GM23338 (cell line): ENCODE results near the gene PLEKHA8. TPM values are rescaled to one million over a fixed set of nuclear protein-coding genes. Genes with fewer than 3 reads are reported as not detected.

Experiments
- ATAC-seq: fragments of 200-7000 bp; cut with Tn5 transposase; 3 replicates; pipeline ENCODE4 v1.9.1; 2020
- DNase-seq: peaks from one replicate; pipeline ENCODE4 v3.0.0-alpha.2; 2015; ENCODE audit warnings: low spot score
- H2AFZ ChIP-seq: fragments of 200-600 bp; sonication (generic); 2 replicates; pipeline ENCODE4 v1.8.0; 2016; ENCODE audit warnings: antibody characterized with exemption, mild to moderate bottlenecking, moderate library complexity
- H3F3A ChIP-seq: fragments of 200-600 bp; sonication (generic); replicated peaks from 2 replicates; pipeline ENCODE4 v1.8.0; 2017; ENCODE audit warnings: antibody characterized with exemption, mixed run types, low read depth
- H3K27ac ChIP-seq: fragments of 200-600 bp; sonication (generic); 2 replicates; pipeline ENCODE4 v1.6.1; 2016; ENCODE audit warnings: low read depth
- H3K27me3 ChIP-seq: fragments of 200-600 bp; sonication (generic); 2 replicates; pipeline ENCODE4 v1.8.0; 2016; ENCODE audit warnings: mild to moderate bottlenecking, mixed run types, moderate library complexity; ENCODE audit not compliant: insufficient read depth
- H3K36me3 ChIP-seq: fragments of 200-600 bp; sonication (generic); 2 replicates; pipeline ENCODE4 v1.8.0; 2016; ENCODE audit warnings: mild to moderate bottlenecking; ENCODE audit not compliant: insufficient read depth
- H3K4me1 ChIP-seq: fragments of 200-600 bp; sonication (generic); 2 replicates; pipeline ENCODE4 v1.8.0; 2016; ENCODE audit warnings: mild to moderate bottlenecking, moderate library complexity; ENCODE audit not compliant: insufficient read depth
- H3K4me2 ChIP-seq: fragments of 200-600 bp; sonication (generic); 2 replicates; pipeline ENCODE4 v1.7.1; 2017; ENCODE audit warnings: mixed run types
- H3K4me3 ChIP-seq: fragments of 200-600 bp; sonication (generic); 2 replicates; pipeline ENCODE4 v1.6.1; 2016; ENCODE audit warnings: mixed run types
- H3K79me2 ChIP-seq: fragments of 200-600 bp; sonication (generic); replicated peaks from 2 replicates; pipeline ENCODE4 v1.8.0; 2017; ENCODE audit warnings: mild to moderate bottlenecking; ENCODE audit not compliant: insufficient read depth
- H3K9me2 ChIP-seq: fragments of 200-600 bp; sonication (generic); 2 replicates; pipeline ENCODE4 v1.8.0; 2017; ENCODE audit not compliant: insufficient read depth
- H4K20me1 ChIP-seq: fragments of 200-600 bp; sonication (generic); replicated peaks from 2 replicates; pipeline ENCODE4 v1.8.0; 2017; ENCODE audit warnings: mild to moderate bottlenecking; ENCODE audit not compliant: insufficient read depth
- H3K27ac Mint-ChIP-seq: 2 replicates; pipeline ENCODE4 v1.8.0; 2020; ENCODE audit warnings: inconsistent platforms, mild to moderate bottlenecking, moderate library complexity, mixed read lengths
- H3K27me3 Mint-ChIP-seq: 3 replicates; pipeline ENCODE4 v1.8.0; 2022; ENCODE audit warnings: low read depth, mild to moderate bottlenecking, moderate library complexity, mixed read lengths, inconsistent platforms; ENCODE audit not compliant: insufficient read depth, poor library complexity
- H3K36me3 Mint-ChIP-seq: 3 replicates; pipeline ENCODE4 v1.8.0; 2021; ENCODE audit warnings: low read depth, mild to moderate bottlenecking, inconsistent platforms, moderate library complexity, mixed read lengths
- H3K4me1 Mint-ChIP-seq: 3 replicates; pipeline ENCODE4 v1.8.0; 2020; ENCODE audit warnings: mild to moderate bottlenecking, inconsistent platforms, mixed read lengths
- H3K4me3 Mint-ChIP-seq: 3 replicates; pipeline ENCODE4 v1.8.0; 2021; ENCODE audit warnings: moderate library complexity, mild to moderate bottlenecking, inconsistent platforms, mixed read lengths
- H3K9me3 Mint-ChIP-seq: 3 replicates; pipeline ENCODE4 v1.8.0; 2020; ENCODE audit warnings: moderate library complexity, mild to moderate bottlenecking, inconsistent platforms, mixed read lengths
- CREB1 ChIP-seq: fragments of 250-450 bp; sonication (Bioruptor Pico); IDR thresholded peaks from 2 replicates; pipeline ENCODE4 v1.5.0; 2020; ENCODE audit warnings: low read depth, mild to moderate bottlenecking, moderate library complexity
- EZH2 ChIP-seq: fragments of 200-600 bp; sonication (generic); IDR thresholded peaks from one replicate; pipeline ENCODE4 v1.8.0; 2017; ENCODE audit warnings: antibody characterized with exemption, mild to moderate bottlenecking, low read depth; ENCODE audit not compliant: unreplicated experiment
- EZH2phosphoT487 ChIP-seq: fragments of 200-600 bp; sonication (generic); IDR thresholded peaks from one replicate; pipeline ENCODE4 v1.8.1; 2018; ENCODE audit warnings: antibody characterized with exemption; ENCODE audit not compliant: unreplicated experiment
- JUNB ChIP-seq: IDR thresholded peaks from one replicate; pipeline ENCODE4 v1.6.1; 2016; ENCODE audit warnings: antibody characterized with exemption; ENCODE audit not compliant: unreplicated experiment
- NANOG ChIP-seq: IDR thresholded peaks from 2 replicates; pipeline ENCODE4 v1.6.1; 2016; ENCODE audit warnings: antibody characterized with exemption, borderline replicate concordance
- POLR2AphosphoS5 ChIP-seq: IDR thresholded peaks from 2 replicates; pipeline ENCODE4 v1.6.1; 2016; ENCODE audit warnings: antibody characterized with exemption, low read depth
- STAT1 ChIP-seq: IDR thresholded peaks from one replicate; pipeline ENCODE4 v1.6.1; 2016; ENCODE audit warnings: antibody characterized with exemption; ENCODE audit not compliant: unreplicated experiment
- ZNF114 ChIP-seq: fragments of 250-450 bp; sonication (Bioruptor Pico); IDR thresholded peaks from 2 replicates; pipeline ENCODE4 v1.5.0; 2020; ENCODE audit warnings: mild to moderate bottlenecking, moderate library complexity
- ZNF331 ChIP-seq: fragments of 250-450 bp; sonication (Bioruptor Pico); IDR thresholded peaks from 2 replicates; pipeline ENCODE4 v1.5.0; 2020; ENCODE audit warnings: low read depth, mild to moderate bottlenecking, moderate library complexity
- polyA plus RNA-seq: library from polyadenylated mRNA; unstranded; fragments of >200 nt; fragmentation: Nextera tagmentation; extraction: Ambion mirVana; gene quantifications from 2 replicates; pipeline ENCODE4 v1.2.1, GENCODE V29; 2016
- total RNA-seq: library from RNA; depleted of rRNA; stranded (reverse); fragments of >200 nt; shearing (Covaris generic); gene quantifications from 2 replicates; pipeline ENCODE4 v1.2.3, GENCODE V29; 2014
- TF ChIP-seq, protein P1 (sequence below), 2 experiments: fragments of 200-600 bp in 1 of 2; sonication (generic) in 1 of 2; conservative IDR thresholded peaks; 2 replicates each; pipeline versions ENCODE4 v1.5.1 to v1.6.1; 2016 to 2017; ENCODE audit warnings: antibody characterized with exemption in 2 of 2, low read depth in 2 of 2, mild to moderate bottlenecking in 2 of 2, moderate library complexity in 1 of 2

The PLEKHA8 gene
- total and polyA plus RNA-seq, 2 experiments from 2014 or later = 11.6 to 44.9 TPM

GRCh38 chr7:30164567-30164966 lies 136.4 kb downstream of the PLEKHA8 start (continued):
- TF ChIP-seq, protein P1, sequence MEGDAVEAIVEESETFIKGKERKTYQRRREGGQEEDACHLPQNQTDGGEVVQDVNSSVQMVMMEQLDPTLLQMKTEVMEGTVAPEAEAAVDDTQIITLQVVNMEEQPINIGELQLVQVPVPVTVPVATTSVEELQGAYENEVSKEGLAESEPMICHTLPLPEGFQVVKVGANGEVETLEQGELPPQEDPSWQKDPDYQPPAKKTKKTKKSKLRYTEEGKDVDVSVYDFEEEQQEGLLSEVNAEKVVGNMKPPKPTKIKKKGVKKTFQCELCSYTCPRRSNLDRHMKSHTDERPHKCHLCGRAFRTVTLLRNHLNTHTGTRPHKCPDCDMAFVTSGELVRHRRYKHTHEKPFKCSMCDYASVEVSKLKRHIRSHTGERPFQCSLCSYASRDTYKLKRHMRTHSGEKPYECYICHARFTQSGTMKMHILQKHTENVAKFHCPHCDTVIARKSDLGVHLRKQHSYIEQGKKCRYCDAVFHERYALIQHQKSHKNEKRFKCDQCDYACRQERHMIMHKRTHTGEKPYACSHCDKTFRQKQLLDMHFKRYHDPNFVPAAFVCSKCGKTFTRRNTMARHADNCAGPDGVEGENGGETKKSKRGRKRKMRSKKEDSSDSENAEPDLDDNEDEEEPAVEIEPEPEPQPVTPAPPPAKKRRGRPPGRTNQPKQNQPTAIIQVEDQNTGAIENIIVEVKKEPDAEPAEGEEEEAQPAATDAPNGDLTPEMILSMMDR (conservative IDR thresholded peaks at IDR 0.05; ENCODE audit: low read depth in 2 of 2) = peak; percentile 78 to 84
- TF ChIP-seq EZH2 = no peak
- no peak for TF ChIP-seq EZH2phosphoT487

- no peak overlapping the region for H3K27ac Mint-ChIP-seq
- H3K9me2 ChIP-seq = no peaks in the 10 kb centered on the region
- 0 out of 2 replicates have a peak, but pooled peaks cover 9% of the 10 kb centered on the region for H3K27me3 ChIP-seq
- H3K79me2 ChIP-seq = no peaks in the 10 kb centered on the region
- no peak overlapping the region for H2AFZ ChIP-seq
- H3K4me2 ChIP-seq = no peak overlapping the region
- ATAC-seq = no peak
- peaks cover 23% of the 10 kb centered on the region for H3K27me3 Mint-ChIP-seq
- H3K36me3 ChIP-seq = no peaks in the 10 kb centered on the region; the same call in 1 of the 2 replicates
- H3F3A ChIP-seq = no peaks in the 10 kb centered on the region
- no peaks in the 10 kb centered on the region for H3K9me3 Mint-ChIP-seq
- no peak for TF ChIP-seq ZNF114
- TF ChIP-seq POLR2AphosphoS5 = no peak
- TF ChIP-seq NANOG = no peak
- TF ChIP-seq JUNB = no peak
- no peak for TF ChIP-seq STAT1
- TF ChIP-seq EZH2phosphoT487 = no peak
- TF ChIP-seq, protein P1 (conservative IDR thresholded peaks at IDR 0.05; ENCODE audit: low read depth in 2 of 2) = no peak
- TF ChIP-seq ZNF331 = no peak
- TF ChIP-seq CREB1 (CRISPR knock-in tag) = no peak
- H3K4me1 ChIP-seq = peaks cover 43% of the 10 kb centered on the region
- H3K4me3 ChIP-seq = no peak overlapping the region
- H4K20me1 ChIP-seq = no peaks in the 10 kb centered on the region
- no peaks in the 10 kb centered on the region for H3K36me3 Mint-ChIP-seq
- DNase-seq = no peak
- peaks cover 65% of the 10 kb centered on the region for H3K4me1 Mint-ChIP-seq
- H3K27ac ChIP-seq = no peak overlapping the region
- no peak overlapping the region for H3K4me3 Mint-ChIP-seq
Measured at GRCh38 chr7:30165590-30165989, 137.4 kb downstream of the PLEKHA8 start.
